Measurements from ENCODE around the gene TOB1.

The TOB1 gene

DNA sequence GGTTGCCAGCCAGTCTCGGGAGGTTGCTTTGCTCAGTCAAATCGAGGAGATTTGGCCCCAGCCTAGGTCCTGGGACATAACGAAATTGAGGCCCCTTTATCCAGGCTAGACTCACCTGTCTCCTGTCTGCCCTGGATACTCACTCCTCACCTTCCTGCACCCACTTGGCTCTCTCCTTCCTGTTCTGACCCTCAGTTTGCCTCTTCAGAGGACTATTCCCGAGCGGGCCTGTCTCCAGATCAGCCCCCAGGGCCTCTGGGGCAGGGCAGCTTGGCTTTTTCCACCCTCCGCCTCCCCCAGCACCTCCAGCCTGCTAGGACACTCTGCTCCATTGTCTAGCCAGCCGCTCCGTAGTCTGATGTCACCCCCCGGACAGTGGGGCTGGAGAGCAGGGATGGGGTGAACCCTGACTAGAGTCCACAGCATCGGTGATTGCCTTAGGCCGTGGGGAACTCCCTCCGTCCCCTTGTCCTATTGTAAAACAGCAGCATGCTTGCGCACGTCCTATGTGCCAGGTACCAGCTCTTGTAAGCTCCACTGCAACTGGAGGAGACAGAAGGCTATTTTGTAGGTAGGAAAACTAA lies 21.9 kb downstream of the TOB1 start:
- DNase-seq = no peak

DNA sequence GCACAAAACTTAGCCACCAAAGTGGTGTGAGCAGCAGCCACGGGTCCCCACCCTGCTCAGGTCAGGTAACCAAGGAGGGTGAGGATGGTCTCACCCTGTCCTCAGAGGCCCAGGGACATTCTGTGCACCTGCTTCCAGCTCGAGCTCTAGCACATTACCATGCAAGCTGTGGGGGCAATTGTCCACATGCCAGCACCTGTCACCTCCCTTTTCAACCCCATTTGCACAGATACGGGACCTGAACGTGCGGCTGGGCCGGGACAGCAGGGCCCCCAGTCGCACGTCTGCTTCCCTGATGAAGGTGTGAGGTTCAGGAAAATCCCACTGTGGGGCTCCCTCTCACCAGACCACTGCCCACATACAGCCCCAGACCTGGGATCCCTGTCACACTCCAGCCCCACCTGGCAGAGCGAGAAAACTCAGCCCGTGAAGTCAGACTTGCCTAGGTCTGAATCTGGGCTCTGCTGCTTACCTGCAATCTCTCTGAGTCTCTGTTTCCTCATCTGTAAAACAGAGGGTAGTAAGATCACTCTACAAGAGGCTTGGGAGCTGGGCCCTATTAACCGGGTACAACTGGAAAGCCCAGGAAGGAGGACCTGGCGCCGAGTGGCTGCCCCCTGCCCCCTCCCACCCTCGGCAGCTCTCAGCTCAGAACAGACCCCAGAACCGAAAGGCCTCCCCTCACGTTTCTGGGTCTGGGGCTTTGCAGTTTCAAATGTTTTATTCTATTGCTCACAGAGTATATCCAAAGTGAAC lies 22.8 kb downstream of the TOB1 start:
- DNase-seq = no peak

DNA sequence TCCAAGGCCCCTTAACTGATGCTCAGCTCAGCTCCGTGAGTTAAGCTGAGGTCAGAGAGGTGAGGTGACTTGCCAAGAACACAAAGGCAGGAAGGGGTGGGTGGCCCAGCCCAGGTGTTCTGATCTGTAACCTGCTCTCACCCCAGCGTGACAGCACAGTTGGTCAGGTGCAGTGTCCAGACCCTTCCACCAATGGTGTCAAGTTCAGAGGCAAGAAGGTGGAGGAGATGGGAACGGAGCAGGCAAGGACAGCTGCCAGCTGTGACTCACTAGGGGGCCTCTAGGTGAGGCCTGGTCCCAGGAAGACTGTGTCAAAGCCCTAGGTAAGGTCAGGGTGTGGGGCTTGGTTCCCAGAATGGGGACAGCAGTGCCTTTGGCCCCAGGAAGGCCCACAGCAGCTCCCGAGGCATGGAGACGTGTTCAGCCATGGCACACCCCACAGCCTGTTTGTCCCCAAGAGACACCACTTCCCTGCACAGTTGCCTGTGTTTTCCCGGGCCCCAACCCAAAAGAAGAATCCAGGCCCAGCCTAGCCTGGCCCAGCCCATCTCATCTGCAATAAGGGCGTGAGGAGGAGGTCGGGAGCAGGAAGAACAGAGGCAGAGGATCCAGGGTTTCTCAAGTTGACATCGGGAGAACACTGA lies 23.5 kb downstream of the TOB1 start:
- DNase-seq = no peak

DNA sequence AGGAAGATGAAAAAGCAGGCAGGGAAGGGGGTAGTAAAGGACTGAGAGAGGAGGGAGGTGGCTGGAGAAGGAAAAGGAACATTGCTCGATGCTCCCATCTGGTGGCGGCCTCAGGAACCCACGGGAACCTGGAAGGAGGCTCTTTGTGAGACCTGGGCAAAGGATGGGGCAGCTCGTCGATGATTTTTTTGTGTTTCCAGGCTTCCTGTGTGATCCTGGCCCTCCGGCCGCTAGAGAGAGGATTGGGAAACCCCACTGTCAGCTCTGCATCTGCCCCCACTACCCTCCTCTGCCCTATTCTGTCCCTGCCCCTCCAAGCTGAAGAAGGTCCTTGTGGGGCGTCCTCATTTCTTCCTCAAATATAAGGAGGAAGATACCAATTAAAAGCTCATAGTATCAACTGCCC lies 24.2 kb downstream of the TOB1 start:
- DNase-seq = peak; percentile 20

DNA sequence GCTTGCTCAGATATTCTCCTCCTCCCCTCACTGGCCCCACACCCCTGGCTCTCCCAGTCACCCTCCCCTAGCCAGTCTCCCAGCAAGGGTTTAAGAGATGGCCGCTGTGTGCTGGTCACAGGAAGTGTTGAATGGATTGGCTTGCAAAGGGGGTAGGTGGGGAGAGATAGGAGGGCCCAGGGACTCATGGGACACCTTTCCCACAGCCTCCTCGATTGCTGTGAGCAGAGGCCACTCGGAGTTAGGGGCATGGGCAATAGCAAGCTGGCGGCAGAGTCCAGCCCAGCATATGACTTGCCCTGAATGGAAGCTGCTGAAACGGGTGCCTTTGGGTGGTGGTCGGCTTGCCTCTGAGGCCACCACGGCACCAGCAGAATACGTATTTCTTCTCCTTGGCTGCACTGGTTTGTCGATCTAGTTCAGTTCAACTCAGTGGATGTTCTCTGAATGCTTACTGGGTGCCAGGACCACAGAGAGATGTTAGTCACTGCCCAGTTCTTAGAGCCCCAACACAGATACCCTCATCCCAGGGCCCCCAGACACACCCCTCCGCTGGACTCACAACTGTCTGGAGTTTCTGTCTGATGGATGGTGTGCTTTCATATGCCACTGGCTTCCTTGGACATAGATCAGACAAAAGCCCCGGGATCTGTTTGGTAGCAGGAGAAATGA lies 24.7 kb downstream of the TOB1 start:
- DNase-seq = no peak

DNA sequence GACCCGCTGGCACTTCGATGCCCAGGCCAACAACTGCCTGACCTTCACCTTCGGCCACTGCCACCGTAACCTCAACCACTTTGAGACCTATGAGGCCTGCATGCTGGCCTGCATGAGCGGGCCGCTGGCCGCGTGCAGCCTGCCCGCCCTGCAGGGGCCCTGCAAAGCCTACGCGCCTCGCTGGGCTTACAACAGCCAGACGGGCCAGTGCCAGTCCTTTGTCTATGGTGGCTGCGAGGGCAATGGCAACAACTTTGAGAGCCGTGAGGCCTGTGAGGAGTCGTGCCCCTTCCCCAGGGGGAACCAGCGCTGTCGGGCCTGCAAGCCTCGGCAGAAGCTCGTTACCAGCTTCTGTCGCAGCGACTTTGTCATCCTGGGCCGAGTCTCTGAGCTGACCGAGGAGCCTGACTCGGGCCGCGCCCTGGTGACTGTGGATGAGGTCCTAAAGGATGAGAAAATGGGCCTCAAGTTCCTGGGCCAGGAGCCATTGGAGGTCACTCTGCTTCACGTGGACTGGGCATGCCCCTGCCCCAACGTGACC lies 25.8 kb downstream of the TOB1 start:
- DNase-seq = no peak

DNA sequence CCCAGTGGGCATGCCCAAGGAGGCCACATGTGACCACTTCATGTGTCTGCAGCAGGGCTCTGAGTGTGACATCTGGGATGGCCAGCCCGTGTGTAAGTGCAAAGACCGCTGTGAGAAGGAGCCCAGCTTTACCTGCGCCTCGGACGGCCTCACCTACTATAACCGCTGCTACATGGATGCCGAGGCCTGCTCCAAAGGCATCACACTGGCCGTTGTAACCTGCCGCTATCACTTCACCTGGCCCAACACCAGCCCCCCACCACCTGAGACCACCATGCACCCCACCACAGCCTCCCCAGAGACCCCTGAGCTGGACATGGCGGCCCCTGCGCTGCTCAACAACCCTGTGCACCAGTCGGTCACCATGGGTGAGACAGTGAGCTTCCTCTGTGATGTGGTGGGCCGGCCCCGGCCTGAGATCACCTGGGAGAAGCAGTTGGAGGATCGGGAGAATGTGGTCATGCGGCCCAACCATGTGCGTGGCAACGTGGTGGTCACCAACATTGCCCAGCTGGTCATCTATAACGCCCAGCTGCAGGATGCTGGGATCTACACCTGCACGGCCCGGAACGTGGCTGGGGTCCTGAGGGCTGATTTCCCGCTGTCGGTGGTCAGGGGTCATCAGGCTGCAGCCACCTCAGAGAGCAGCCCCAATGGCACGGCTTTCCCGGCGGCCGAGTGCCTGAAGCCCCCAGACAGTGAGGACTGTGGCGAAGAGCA lies 26.4 kb downstream of the TOB1 start:
- DNase-seq = no peak

DNA sequence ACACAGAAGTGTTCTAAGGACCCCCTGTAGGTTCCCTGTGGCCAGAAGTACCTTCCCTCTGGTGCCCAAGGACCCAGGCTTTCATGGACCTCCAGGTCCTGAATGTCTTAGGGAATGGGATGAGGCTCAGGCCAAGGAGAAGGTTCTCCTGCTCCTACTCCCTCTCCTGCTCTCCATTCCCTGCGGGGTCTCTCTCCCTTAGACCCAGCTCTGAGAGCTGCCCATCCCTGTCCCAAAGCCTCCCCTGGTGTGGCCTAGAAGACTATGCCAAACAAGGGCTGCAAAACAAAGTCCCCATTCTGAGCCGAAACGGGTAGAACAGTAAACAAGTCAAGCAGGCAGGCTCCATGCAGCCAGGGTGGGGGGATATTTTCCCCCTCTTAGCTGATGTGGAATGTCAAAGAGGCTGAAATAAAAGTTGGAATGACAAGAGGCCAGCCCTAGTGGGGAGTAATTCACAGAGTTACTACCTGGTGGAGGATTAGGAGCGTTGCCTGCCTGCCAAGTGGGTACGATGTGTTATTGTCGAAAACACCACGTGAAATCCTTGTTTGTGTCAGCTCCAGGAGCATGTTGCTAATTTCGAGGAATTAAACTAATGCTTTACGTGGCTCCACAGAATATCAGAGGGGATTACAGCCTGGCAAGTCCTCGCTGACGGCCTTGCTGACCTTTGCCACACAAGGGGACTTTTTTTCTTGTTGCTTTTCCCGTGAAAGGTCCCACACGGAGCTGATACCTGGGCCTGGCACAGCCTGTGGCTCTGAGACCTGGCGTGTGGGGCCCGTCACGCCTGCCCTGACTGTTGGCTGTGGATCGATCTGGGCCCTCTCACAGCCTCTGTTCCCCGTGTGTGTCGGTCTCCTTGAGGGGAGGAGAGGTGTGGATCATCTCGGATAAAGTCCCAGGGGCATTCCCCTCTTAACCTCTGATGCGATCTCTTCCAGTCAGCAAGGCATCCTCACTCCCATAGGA lies 27.9 kb downstream of the TOB1 start:
- no peak for DNase-seq

DNA sequence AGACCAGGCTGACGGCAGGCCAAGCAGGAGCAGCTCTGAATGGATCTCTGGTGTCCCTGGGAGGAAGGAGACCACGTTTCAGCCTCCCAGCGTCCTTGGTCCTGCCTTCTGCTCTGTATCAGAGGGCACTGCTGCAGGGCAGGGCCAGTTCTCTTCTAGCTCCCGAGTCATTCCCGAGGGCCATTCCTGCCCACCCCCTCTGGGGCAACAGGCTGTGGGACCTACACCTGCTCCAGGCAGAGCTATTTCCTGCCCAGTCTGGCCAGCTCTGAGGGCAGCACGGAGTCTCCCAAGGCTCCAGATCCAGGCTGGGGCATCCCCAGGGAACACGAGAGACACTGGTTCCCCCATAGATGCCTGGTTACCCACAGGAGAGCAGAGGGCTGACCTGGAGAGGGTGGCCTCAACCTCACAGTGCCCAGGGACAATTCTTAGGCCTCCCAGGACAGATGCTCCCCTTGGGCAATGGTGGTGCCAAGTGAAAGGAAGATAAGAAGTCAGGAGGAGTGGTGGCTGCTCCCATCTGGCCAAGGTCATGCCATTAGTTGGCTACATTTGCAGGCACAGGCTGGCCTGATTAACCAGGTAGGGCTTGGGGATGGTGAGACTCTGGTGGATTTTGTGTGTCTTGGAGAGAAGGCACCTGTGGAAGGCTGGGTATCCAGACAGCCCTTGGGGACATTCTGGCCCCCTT lies 28.7 kb downstream of the TOB1 start:
- DNase-seq = no peak

DNA sequence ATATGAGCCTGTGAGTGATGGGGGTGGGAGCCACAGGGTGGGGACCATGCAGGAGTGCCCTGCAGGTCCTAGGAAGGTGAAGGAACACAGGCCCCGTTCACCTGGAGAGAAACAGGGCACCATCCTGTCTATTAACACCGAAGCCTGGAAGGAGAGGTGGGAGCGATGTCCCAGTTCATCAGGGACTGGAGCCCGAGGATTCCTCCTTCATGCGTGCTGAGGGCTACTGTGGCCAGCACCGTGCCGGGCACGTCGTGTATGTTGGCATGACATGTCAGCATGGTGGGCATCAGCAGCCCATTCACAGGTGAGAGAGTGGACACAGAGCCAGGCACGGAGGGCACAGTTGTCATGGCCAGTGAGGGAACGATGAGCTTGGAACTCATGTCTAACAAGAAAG lies 29.3 kb downstream of the TOB1 start:
- DNase-seq = no peak

DNA sequence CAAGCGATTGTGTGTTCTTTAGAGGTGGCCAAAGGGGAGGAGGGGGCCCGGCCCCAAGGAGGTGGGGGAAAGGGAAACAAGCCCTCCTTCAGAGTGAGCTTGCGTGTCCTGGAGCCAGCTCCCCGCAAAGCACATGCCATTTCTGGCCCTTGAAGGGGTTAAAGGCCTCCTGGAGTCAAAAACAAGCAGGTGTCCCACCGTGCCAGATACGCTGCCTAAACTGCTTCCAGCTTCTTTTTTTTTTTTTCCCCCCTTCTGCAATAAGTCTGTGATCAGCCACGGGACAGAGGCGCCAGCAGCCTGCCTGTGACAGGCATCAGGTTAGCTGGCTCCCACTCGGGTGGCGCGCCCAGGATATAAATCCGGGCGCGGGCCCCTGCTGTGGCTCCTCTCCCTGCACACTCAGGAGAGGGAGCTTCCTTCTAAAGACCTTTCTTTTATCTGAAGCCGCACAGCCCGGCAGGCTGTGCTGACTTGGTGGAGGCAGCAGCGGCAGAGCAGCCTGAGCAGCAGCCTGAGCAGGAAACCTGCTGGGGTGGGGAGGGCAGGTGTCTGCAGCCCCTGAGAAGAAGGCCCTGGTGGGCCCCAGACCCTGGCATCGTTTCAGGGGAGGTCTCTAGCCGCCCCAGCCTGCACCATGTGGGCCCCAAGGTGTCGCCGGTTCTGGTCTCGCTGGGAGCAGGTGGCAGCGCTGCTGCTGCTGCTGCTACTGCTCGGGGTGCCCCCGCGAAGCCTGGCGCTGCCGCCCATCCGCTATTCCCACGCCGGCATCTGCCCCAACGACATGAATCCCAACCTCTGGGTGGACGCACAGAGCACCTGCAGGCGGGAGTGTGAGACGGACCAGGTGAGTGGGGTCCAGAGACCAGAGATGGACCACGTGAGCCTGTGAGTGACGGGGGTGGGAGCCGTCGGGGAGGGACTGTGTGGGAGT lies 30.6 kb downstream of the TOB1 start, which contains the start of gene WFIKKN2:
TSS of gene WFIKKN2 (plus strand) at position 286 of the 934 bp plus-strand sequence. CDS start at position 638, 352 bp downstream.
- no peak for DNase-seq

DNA sequence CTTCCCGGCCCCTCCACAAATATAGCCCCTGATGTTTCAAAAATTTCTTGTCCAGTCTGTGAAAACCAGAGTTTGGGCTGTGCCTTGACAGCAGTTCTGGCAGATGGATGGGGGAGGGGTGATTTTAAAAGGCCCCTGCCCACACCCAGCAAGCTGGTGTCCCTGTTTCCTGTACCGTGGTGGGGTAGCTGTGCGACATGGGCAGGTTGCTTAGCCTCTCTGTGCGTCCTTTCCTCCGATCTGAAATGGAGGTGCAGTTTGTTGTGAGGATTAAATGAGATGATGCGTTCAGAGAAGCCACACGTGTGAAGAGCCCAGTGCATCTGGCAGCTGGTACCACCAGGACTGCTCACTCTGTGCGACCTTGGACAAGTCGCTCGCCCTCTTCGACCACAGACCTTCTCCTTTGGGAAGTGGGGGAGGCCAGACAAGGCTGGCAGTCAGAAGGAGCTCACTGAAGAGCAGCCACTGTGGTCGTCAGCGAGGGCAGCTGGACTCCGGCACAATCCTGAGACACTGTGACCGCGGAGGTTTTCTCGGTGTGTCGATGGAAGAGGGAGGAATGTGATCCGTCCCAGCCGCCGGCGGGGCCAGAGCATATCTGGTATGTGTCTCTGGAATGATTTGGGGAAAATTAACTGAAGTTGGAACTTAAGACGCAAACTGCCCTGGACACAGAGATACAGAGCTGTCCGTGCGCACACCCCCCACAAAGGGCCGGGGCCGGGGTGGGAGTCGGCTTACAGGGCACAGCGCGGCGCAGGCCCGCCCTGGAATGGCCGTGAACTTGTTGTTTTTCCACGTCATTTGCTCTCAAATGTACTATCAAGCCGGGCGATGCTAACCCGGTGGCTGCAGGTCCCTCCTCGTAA lies 31.5 kb downstream of the TOB1 start:
- no peak for DNase-seq

DNA sequence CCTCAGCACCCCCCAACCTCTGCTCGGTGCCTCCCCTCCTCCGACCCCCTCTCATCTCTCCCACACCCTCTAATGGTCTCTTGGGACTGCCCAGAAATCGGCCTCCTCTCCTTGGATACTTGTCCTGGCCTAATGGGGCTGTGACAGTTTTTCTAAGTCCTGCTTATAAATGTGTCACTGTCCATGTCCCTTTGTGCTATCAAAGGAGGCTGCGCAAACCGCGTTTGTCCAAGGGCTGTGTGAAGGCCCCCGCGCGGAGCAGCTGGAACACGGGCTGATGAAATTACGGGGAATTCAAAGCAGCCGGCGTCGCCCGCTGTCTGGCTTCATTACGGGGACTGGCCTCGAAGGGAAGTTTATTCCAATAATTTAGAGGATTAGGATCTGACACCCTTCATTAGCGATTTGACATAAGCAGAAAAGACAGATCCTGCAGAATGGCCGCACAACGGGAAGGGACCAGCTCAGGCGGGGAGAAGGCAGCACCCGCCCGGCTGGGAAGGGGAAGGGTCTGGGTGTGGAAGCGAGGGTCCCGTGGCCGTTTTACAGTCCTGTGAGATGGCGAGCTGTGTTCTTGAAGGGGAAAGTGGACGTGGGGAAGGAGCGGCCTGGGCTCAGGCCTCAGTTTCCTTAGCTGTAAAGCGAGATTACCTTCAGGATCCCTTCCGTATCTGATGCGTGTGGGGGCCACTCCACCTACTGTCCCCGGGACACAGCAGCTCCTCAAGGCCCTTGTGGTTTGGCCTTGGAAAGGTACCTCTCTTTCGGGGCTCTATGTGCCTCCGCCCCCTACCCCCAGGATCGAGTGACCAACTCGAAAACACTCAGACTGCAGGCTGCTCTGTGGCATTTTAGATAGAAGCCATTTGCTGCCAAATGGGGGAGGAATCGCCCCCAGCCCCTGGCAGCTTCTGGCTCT lies 32.4 kb downstream of the TOB1 start:
- no peak for DNase-seq

DNA sequence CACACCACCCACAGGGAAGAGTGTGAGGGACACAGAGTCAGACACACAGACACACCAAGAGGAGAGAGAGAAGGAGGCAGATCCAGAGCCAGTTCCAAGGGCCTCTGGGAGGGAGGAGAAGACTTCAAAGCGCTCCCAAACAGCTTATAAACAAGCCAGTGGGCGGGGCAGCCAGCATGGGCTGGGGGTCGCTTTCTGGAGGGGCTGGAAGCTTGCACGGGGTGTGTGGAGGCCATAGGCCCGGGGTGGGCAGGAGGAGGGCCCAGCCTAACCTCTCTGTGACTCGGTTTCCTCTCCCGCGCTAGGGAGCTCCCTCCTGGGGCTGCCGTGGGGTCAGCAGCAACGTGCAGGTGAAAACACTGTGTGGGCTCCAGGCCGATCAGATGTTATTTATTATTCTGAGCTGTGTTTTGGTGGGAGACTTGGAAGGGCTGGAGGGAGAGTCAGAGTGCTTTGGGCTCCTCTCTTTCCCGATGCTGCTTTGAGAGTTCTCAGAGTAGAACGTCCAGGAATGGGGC lies 33.2 kb downstream of the TOB1 start:
- no peak for DNase-seq

DNA sequence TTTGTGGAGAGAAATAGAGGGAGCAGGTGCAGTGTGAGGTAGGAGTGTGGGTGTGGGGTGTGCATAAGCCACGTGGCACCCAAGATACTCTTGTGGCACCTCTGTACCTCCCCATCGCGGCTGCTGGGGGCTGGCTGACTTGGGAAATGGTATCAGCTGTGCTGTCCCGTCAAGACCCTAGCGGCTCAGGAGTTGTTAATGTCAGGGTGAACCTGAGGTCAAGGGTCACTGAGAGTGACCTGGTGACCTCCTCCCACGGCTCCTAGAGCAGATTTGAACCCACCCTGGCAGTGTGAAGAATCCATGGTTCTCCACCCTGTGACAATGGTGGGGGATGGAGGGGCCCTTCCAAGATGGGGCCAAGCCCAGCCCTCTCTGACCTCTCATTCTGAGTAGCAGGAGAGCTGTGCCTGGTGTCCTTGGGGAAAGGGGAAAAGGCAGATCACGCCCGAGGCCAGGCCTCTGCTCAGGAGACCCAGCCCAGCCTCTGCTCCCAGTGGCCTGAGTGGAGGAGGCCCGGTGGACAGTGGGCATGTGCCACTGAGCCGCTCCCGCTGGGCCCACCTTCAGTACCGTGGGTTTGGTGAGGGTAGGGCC lies 33.8 kb downstream of the TOB1 start:
- DNase-seq = no peak

DNA sequence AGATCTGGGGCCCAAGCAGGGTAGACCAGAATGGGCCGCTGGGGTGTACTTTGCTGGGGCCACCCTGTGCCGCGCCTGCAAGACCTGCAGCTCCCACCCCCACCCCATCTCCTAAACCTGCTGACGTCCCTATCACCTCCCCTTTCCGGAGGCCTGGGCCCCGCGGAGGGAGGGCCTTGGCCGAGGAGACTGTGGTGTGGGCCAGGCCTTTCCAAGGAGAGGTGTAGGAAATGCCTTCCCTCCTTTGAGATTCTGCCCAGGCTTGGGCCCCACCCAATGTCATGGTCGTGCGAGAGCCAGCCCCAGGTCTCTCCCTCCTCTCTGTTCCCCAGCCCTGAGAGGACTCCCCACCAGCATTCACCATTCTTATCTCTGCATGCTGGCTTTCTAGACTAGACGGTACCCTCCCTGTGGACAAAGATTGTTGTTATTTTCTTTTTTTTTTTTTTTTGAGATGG lies 34.7 kb downstream of the TOB1 start:
- no peak for DNase-seq

DNA sequence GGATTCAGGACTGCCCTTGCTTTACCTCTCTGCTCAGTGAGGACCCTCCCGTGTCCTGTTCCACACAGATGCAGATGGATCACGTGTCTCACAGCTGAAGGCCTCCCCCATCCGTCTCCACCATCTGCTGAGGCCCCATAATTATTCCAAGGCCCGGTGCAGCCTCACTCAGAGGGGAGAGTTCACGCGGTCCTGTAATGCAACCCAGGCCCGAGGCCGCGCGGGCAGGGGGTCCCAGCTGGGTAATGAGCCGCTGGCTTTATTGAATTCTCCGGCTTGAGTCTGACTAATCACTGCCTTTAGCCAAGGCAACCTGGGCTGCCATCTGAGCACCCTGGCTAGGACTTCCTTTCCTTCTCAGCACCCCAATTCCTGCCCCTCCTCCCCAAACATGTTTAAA lies 35.2 kb downstream of the TOB1 start:
- no peak for DNase-seq
